ENCODE data around the gene TBX10. TPM values are rescaled to one million over a fixed set of nuclear protein-coding genes. Genes with fewer than 3 reads are reported as not detected.

The TBX10 gene
- total and polyA plus RNA-seq, 2 donors (not counting 3 experiments of a cell fraction or from before 2014, with no cell fraction given), result not detected

DNA sequence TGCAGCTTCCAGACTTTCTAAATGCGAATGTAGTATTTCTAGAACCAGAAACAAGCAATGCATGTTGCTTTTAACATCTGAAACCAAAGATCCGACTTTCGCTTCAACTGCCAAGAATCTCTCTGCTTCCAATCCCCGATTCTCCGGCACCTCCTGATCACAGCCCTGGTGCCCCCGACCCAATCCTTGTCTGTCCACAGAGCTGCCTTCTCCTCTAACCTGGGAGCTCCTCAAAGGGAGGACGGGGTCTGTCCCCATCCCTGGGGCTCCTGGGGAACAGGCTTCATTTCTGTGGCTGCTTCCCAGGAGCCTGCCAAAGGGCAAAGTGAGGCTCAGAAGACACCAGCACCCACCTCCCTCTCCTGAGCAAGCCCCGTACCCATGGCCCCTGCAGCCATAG lies 34.3 kb upstream of the TBX10 start:
- no peak for FAIRE-seq
- DNase-seq (ENCODE audit: low read depth, low spot score), result no peak
- POLR2A ChIA-PET, result no interaction called here
- peaks cover 0 to 3% of the 10 kb centered on the region in 2 experiments for H3K27me3 ChIP-seq (ENCODE audit: control insufficient read depth in 2 of 2, insufficient read depth in 2 of 2, low read length in 2 of 2)
- intact Hi-C loops (cut with micrococcal nuclease), result no loop called here
- H2AFZ ChIP-seq (ENCODE audit: low read depth, low read length), result no peak overlapping the region
- dilution Hi-C loops (cut with MboI; ENCODE audit: extremely low pct_ligation_motif_present, low sequenced_read_pairs), result no loop called here
- no peak overlapping the region for H3K9ac ChIP-seq (replicated peaks; ENCODE audit: extremely low read depth, insufficient read depth, low read length)
- H3K9me1 ChIP-seq (replicated peaks; ENCODE audit: control insufficient read depth, extremely low read depth, insufficient read depth, low read length), result no peaks in the 10 kb centered on the region
- H3K36me3 ChIP-seq (ENCODE audit: control insufficient read depth in 2 of 2, extremely low read depth in 1 of 2, insufficient read depth in 2 of 2, low read length in 2 of 2), result no peaks in the 10 kb centered on the region
- no peaks in the 10 kb centered on the region for H4K20me1 ChIP-seq (replicated peaks; ENCODE audit: control insufficient read depth, extremely low read depth, insufficient read depth, low read length)
- H3K27ac ChIP-seq (ENCODE audit: insufficient read depth, low read depth, low read length), result no peak overlapping the region
- H3K79me2 ChIP-seq (ENCODE audit: control insufficient read depth, insufficient read depth, low read length), result no peaks in the 10 kb centered on the region
- no peaks in the 10 kb centered on the region for H3K4me1 ChIP-seq (ENCODE audit: control insufficient read depth, extremely low read depth, insufficient read depth, low read length)
- H3K4me3 ChIP-seq (replicated peaks in 1 of 3; ENCODE audit: insufficient read depth in 1 of 3, low read depth in 1 of 3, low read length in 3 of 3), result no peak overlapping the region
- CTCF ChIA-PET, result interaction anchor here (2.1 kb wide), 1 partner anchor 15 kb away, joined by 9 read pairs; no protein-coding TSS in a partner anchor
- TF ChIP-seq, protein P1, sequence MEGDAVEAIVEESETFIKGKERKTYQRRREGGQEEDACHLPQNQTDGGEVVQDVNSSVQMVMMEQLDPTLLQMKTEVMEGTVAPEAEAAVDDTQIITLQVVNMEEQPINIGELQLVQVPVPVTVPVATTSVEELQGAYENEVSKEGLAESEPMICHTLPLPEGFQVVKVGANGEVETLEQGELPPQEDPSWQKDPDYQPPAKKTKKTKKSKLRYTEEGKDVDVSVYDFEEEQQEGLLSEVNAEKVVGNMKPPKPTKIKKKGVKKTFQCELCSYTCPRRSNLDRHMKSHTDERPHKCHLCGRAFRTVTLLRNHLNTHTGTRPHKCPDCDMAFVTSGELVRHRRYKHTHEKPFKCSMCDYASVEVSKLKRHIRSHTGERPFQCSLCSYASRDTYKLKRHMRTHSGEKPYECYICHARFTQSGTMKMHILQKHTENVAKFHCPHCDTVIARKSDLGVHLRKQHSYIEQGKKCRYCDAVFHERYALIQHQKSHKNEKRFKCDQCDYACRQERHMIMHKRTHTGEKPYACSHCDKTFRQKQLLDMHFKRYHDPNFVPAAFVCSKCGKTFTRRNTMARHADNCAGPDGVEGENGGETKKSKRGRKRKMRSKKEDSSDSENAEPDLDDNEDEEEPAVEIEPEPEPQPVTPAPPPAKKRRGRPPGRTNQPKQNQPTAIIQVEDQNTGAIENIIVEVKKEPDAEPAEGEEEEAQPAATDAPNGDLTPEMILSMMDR (IDR thresholded peaks at IDR 0.05; ENCODE audit: extremely low read depth in 1 of 2, insufficient read depth in 1 of 2, low read depth in 1 of 2, low read length in 2 of 2), result no peak
- TF ChIP-seq POLR2AphosphoS5 (IDR thresholded peaks at IDR 0.05; ENCODE audit: insufficient read depth, low read depth, low read length) (no peak), JUN (IDR thresholded peaks at IDR 0.05; ENCODE audit: borderline replicate concordance, insufficient read depth, insufficient read length, low read depth) (no peak), MYC (IDR thresholded peaks at IDR 0.05; ENCODE audit: low read depth, low read length) (no peak), EZH2 (IDR thresholded peaks at IDR 0.05; ENCODE audit: borderline replicate concordance, low read depth, low read length, severe bottlenecking) (no peak), FOS (IDR thresholded peaks at IDR 0.05; ENCODE audit: borderline replicate concordance, insufficient read depth, low read length) (no peak), GATA2 (IDR thresholded peaks at IDR 0.05; ENCODE audit: insufficient read depth, insufficient read length, low read depth, low read length) (no peak), POLR2A (IDR thresholded peaks at IDR 0.05; ENCODE audit: low read depth, low read length) (no peak)
- TF ChIP-seq, protein P2, sequence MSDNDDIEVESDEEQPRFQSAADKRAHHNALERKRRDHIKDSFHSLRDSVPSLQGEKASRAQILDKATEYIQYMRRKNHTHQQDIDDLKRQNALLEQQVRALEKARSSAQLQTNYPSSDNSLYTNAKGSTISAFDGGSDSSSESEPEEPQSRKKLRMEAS (IDR thresholded peaks at IDR 0.05; ENCODE audit: insufficient read depth, insufficient read length), result no peak
- BruUV-seq (replicated peaks), result no TSS peak
- H3K9me3 ChIP-seq (replicated peaks; ENCODE audit: control insufficient read depth, insufficient read depth, low read length), result no peaks in the 10 kb centered on the region
- no peak overlapping the region for H3K4me2 ChIP-seq (ENCODE audit: insufficient read depth, low read length)
